GM18511 (cell line): Measurements from ENCODE around the gene ID1.
"Not testable (repeated sequence)": the region's sequence is repeated elsewhere in the genome, so short reads cannot be mapped to it uniquely, and the experiment has no call there.

Experiments
- ATAC-seq: cut with Tn5 transposase; IDR thresholded peaks from one replicate; pipeline ENCODE4 v1.9.1; 2021; ENCODE audit warnings: mild to moderate bottlenecking, moderate library complexity; ENCODE audit not compliant: unreplicated experiment

Gene ID1

DNA sequence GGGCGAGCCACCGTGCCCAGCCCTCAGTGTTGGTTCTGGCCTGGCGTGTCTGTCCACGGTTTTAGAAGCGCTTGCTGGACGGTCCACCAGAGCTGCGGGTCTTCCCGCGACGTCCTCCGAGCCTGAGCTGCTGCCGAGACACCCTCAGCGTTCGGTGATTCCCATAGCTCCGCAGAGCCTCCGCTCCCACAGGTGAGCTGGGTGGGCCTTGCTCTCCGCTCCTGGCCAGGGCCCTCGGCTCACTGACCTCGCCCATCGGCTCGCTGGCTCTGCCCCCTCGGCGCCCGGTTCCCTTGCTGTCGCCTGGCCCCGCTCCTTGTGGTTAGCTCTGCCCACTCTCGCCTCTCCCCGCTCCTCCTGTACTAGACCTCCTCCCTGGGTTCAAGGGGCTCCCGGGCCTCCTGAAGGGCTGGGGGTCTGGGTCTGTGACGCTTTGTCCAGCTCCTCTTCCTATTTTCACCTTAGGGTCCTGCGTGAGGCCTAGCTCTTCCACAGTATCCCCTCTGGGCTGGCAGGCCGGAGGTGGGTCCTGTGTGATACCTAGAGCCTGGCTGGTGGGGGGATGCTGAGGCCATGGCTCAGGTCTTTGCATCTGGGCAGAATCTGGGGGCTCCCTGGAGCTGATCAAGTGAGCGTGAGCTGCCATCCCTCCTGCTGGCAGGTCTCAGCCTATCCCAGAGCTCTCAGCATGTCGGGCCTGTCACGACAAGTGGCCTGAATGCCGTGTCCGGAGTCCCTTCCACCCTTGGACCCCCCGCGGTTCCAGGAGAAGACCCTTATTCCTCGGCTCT lies 27.7 kb downstream of the ID1 start:
- no peak for ATAC-seq

DNA sequence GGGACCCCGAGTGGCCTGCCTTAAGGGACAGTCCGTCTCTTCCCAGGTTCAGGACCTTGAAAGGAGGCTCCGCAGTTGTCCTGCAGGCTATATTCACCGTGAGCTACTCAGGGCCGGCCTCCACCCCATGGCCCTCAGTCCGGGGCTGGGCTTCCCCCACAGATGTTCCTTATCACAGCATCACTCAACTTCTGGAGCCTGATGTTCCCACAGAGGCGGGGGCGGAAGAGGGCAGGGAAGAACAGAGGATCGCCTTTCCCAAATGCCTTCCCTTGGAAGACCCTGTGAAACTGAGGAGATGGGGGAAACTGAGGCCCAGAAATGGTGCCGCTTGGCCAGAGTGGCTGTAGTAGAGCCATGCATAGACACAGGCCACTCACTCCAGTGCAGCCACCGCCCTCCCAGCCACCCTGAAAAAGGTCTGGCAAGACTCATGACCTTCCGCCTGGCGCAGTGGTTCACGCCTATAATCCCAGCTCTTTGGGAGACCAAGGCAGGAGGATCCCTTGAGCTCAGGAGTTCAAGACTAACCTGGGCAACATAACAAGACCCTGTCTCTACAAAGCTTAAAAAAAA lies 28.3 kb downstream of the ID1 start:
- no peak for ATAC-seq

DNA sequence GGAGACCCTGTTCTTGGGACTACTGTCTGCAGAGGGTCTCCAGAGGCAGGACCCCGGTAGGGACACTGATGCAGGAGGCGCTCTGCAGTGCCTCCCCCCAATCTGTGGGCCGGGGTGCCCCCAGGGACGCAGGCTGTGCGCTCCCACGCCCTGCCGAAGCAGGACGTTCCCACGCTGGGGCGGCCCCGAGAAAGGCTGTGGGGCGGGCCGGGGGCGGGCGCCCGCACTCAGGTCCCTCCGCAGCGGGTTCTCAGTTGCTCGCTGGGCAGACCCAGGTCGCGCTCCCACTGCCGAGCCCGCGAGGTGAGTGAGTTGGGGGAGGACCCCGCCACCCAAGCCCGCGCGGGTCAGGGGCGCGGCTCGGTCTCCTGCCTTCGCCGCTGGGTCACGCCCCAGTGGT lies 32.6 kb downstream of the ID1 start, which contains the start of gene COX4I2:
Gene COX4I2, plus strand, starts transcription at position 253 of the 400 bp plus-strand sequence. CDS start 1,106 bp downstream, outside the sequence.
- ATAC-seq = no peak

DNA sequence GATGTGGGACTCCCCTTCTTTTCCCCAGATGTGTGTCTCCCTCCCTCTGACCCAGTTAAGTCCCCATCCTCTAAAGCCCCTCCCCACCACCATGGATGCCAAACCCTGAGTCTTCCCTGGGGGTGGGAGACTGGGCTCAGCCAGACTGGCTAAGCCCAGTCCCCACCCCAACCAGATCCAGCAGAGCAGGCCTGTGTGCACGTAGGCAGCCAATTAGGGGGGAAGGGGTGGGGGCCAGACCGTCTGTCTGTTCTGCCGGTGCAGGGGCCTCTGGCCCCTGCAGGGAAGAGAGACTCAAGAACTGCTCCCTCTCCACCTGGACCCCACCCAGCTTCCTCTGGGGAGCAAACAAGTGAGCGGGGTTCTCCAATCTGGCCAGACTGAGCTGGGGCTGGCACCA lies 33.2 kb downstream of the ID1 start:
- ATAC-seq = no peak

DNA sequence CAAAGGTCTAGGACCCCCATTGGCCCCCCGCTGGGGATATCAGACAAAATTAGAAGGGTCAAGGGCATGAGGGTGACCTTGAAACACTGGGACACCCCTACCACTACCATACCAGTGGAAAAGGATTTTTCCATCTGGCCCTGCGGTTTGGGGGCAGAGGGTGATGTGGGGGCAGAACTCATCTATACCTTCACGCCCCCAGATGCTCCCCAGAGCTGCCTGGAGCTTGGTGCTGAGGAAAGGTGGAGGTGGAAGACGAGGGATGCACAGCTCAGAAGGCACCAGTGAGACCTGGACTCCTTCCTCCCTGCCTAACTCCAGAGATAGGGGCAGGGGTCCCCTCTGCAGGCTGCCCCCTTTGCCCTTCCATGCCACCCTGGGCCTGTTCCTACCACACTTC lies 33.7 kb downstream of the ID1 start:
- no peak for ATAC-seq

DNA sequence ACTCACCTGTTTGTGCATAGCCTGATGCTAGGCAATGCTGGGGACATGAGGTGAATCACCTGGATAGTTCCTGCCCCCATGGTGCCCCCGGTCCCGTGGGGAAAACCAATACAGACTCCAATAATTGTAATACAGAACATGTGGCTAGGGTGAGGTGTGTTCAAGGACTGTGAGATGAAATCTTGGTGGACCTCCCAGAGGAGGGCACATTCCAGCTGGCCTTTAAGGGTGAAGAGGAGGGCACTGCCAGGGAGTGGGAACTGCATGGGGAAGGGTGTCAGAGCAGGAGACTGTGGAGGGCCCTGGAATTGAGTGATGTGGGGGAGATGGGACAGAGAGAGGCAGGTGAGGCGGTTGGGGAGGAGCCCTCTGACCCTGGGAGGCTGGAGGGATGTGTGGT lies 35.2 kb downstream of the ID1 start:
- ATAC-seq = no peak

DNA sequence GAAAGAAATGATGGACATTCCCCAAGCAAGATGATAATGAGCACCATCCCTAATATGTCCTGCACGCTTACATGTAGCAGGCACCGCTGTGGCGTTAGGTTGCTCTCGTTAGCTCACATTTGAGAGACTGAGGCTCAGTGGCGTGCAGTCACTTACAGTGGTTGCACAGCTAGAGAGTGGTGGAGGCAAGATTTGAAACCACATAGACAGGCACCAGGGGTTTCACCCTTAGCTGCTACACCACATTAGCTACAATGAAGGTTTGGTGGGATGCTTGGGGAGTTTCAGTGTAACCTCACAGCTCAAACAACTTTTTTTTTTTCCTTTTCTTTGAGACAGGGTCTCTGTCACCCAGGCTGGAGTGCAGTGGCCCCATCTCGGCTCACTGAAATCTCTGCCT lies 36.3 kb downstream of the ID1 start:
- ATAC-seq = no peak

DNA sequence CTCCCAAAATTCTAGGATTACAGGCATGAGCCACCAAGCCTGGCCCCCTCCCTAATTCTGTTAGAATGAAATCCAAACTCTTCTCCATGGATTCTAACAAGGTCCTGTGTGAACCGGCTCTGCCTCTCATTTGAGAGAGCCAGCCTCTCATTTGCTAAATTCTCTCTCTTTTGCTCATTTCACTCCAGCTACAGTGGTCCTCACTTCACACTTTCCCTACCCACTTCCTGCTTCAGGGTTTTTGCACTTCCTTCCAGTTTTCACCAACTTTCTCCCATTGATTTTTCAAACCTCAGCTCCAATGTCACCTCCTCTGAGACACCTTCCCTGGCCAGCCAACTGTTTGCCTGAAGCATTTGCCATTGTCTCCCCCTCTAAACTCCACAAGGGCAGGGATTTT lies 37.7 kb downstream of the ID1 start:
- ATAC-seq = no peak

DNA sequence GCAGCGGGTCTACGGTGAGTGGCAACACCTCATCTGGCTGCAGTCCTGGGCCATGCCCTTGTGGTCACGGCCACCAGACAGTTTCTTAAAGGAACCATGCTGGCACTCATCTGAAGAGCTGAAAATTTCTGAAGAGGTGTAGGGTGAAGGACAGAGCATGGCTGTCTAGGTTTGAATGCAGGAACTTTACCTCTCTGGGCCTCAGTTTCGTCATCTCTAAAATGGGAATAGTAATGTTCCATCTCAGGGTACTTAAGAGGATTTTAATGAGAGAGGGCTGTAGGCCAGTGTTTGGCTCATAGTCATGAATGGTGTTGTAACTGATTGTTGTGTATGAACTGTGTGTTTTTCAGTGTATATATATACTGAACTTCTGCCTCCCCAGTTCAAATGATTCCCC lies 38.4 kb downstream of the ID1 start:
- no peak for ATAC-seq

DNA sequence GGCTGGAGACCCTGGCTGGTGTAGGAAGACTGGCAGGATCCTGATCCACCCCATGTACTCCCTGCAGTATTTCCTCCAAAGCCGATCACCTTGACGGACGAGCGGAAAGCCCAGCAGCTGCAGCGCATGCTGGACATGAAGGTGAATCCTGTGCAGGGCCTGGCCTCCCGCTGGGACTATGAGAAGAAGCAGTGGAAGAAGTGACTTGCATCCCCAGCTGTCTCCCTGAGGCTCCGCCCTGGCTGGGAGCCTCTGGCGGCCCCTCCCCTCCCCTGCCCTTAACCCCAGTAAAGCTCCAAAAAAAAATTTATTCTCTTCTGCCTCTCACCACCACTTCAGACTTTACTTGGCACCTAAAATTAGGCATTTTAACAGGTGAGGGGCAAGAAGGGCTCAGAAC lies 39.6 kb downstream of the ID1 start:
- no peak for ATAC-seq

DNA sequence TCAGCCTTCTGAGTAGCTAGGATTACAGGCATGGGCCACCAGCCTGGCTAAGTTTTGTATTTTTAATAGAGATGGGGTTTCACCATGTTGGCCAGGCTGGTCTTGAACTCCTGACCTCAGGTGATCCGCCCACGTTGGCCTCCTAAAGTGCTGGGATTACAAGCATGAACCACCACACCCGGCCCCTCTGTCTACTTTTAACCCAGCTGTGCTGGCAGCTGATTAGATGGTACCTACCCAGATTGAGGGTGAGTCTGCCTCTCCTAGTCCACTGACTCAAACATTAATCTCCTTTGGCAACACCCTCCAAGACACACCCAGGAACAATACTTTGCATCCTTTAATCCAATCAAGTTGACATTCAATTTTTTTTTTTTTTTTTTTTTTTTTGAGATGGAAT lies 43.0 kb downstream of the ID1 start:
- not testable (repeated sequence) for ATAC-seq

DNA sequence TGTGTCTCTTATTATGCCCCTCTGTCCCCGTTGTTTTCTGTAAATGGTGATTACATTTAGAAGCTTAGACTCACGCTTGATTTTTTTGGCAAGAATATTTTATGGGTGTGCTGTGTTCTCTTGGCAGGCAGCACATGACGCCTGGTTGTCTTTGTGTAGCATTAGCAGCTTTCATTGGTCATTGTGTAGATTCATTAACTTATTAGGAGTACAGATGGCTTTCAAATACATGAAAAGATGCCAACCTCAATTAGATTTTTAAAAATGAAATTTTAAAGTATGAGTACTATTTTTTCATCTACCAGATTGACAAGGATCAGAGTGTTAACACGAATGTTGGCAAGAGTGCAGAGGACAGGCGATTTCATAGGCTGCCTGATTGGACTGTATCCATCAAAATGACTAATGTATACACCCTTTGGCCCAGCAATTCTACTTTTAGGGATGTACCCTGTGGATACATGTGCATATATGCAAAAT lies 47.9 kb downstream of the ID1 start:
- no peak for ATAC-seq

DNA sequence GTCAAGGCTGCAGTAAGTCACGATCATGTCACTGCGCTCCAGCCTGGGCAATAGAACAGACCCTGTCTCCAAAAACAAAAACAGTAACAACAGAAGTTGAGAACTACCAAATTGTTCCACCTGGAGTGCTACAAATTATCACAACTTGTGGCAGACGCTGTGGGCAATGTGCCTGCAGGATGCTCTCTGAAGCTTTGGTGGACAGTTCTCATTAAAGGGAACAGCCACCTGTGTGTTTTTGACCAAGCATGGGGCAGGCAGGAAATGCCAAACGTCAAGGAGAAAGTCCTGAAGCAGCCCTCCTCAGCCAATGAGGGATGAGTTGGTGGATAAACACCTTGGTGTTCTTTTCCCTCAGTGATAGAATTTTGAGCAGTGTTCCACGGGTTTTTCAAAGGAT lies 48.5 kb downstream of the ID1 start:
- ATAC-seq = no peak

DNA sequence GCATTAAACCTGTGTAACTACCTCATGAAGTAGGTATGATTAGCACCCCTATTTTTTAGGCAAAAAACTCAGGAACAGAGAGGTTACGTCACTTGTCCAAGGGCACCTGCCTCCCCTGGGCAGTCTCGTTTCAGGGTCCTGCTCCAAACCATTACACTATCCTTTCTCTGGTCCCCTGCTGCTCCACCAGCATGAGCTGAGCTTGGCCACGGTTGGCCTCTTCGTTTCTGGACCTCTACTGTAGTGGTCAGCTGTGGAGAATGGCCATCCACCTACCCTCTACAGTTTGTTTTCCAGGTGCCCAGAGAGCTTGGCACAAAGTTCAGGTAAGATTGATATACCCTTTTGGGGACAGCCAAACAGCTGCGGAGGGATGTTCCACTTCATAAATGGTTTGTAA lies 49.4 kb downstream of the ID1 start:
- ATAC-seq = no peak
